ENCODE measurements around the gene FHIT.

DNA sequence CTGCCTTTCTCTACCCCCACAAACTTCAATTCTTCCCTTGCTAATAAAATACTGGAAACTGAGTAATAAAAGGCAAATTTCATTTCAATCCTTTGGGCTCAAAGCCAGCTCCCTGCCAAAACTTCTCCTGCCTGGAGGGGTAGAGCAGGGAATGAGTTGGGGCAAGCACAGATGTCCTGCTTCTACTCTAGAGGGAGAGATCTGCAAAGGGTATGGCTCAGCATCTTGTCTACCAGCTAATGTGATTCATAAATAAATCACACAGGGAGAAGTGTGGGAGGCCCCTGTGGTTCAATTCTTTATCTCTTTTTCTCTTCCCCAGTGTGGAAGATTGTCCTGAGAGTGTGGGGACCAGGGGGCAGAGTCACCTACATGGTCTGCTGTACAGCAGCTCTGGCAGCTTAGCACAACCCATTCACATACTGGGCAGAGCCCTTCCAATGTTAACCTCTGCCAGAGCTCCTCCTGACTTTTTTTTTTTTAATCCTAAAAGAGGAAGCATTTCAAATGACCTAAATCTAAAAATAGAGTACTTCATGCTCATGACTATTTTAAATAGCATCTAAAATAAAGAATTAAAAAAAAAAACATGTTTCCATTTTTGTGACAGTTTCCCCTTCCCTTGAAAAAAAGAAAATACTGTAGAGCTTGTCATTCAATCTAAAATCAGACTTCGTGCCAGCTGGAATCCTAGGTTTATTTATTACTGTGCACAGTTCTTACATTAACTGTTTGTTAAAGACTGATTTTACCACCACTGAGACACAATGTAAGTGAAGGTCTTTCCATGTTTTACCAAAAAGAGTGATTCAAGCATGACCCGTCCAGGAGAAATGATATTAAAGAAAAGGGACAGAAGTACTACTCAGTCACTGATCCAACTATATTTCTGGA is 1117.7 kb downstream of the FHIT start:
- TF ChIP-seq, protein P1, sequence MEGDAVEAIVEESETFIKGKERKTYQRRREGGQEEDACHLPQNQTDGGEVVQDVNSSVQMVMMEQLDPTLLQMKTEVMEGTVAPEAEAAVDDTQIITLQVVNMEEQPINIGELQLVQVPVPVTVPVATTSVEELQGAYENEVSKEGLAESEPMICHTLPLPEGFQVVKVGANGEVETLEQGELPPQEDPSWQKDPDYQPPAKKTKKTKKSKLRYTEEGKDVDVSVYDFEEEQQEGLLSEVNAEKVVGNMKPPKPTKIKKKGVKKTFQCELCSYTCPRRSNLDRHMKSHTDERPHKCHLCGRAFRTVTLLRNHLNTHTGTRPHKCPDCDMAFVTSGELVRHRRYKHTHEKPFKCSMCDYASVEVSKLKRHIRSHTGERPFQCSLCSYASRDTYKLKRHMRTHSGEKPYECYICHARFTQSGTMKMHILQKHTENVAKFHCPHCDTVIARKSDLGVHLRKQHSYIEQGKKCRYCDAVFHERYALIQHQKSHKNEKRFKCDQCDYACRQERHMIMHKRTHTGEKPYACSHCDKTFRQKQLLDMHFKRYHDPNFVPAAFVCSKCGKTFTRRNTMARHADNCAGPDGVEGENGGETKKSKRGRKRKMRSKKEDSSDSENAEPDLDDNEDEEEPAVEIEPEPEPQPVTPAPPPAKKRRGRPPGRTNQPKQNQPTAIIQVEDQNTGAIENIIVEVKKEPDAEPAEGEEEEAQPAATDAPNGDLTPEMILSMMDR (IDR thresholded peaks at IDR 0.05): no peak
- no peak for TF ChIP-seq POLR2A (IDR thresholded peaks at IDR 0.05)
